GM12891 (cell line): ENCODE measurements around the gene REPIN1.

Experiments used
- DNase-seq: peaks from one replicate; pipeline ENCODE4 v3.0.0; 2011; ENCODE audit warnings: low spot score; ENCODE audit not compliant: insufficient read length
- FAIRE-seq: peaks from 2 replicates; lab custom pipeline; 2011; peaks lifted over from hg19 to GRCh38; lab: Jason Lieb, UNC
- PAX5 ChIP-seq: IDR thresholded peaks from 2 replicates; pipeline ENCODE4 v1.6.1; 2011; ENCODE audit warnings: low read length, moderate library complexity, mild to moderate bottlenecking; ENCODE audit not compliant: insufficient read depth, severe bottlenecking
- POLR2A ChIP-seq: IDR thresholded peaks from 2 replicates; pipeline ENCODE4 v1.6.1; 2011; ENCODE audit warnings: low read depth, low read length, control low read depth
- POLR2AphosphoS5 ChIP-seq: IDR thresholded peaks from 2 replicates; pipeline ENCODE4 v1.6.1; 2011; ENCODE audit warnings: low read depth, low read length, control low read depth
- POU2F2 ChIP-seq: IDR thresholded peaks from 2 replicates; pipeline ENCODE4 v1.6.1; 2011; ENCODE audit warnings: low read depth, mild to moderate bottlenecking, control low read depth, low read length, moderate library complexity
- SPI1 ChIP-seq: IDR thresholded peaks from 2 replicates; pipeline ENCODE4 v1.6.1; 2011; ENCODE audit warnings: low read depth, low read length, control low read depth
- TAF1 ChIP-seq: IDR thresholded peaks from 2 replicates; pipeline ENCODE4 v1.6.1; 2011; ENCODE audit warnings: low read depth, low read length, control low read depth

The REPIN1 gene

DNA sequence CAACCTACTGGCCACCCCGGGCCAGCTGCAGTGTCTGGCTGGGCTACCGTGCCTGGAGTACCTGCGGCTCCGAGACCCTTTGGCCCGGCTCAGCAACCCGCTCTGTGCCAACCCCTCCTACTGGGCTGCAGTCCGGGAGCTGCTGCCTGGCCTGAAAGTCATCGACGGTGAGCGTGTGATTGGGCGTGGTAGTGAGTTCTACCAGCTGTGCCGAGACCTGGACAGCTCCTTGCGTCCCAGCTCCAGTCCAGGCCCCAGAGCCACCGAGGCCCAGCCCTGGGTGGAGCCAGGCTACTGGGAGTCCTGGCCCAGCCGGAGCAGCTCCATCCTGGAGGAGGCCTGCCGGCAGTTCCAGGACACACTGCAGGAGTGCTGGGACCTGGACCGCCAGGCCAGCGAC lies 31.4 kb upstream of the REPIN1 start:
- no peak for TF ChIP-seq TAF1
- TF ChIP-seq POLR2A = no peak
- no peak for TF ChIP-seq POLR2AphosphoS5
- TF ChIP-seq SPI1 = no peak
- no peak for TF ChIP-seq PAX5
- no peak for TF ChIP-seq POU2F2
- no peak for DNase-seq
- FAIRE-seq = no peak

DNA sequence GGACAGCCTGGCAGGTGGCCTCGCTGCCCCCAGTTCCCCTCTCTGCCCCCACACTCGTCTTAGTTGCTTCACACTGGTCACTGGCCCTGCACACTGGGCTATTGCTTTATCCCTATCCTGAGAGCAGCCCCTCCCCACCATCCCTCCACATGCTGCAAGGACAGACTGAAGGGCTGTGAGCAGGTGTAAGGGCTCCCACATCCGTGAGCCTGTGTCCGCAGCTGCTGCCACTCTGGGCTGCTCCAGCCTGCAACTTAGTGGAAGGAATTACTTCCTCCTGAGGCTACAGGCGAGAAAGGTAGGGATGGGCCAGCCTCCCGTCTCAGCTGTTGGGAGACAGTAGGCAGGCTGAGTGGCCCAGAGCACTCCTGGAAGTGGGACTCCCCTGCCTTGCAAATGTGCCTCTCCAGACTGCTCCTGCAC lies 31.0 kb upstream of the REPIN1 start:
- no peak for FAIRE-seq

DNA sequence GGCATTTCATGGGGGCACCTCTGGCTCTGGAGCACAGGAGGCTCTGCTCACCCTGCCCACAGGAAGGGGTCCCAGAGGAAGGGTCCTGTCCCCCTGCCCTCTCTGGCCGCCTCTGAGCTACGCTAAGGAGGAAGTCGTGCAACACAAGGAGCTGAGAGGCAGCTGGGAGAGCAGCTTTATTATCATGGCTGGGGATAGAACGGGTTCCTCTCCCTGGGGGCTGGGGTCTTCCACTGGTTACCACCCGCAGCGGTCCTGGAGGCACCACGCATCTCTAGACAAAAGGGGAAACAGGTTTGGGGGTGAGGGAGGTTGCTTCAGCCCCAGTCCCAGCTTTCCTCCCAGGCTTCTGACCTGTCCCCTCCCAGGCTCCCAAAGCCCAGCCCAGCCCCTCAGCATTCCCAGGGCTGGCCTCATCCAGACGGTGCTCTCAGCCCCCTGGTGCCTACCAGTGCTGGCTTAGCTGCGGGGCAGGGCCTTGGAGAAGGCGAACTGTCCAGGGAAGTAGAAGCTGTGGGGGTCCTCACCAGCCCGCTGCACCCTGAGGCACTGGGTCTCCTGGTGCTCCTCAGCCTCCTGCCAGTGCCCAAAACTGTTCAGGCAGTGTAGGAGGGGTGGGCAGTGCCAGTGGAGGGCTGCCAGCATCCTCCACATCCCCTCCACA lies 30.3 kb upstream of the REPIN1 start:
- FAIRE-seq (no peak), DNase-seq (no peak)
- TF ChIP-seq POLR2A = no peak
- TF ChIP-seq TAF1 = no peak
- TF ChIP-seq POU2F2 = no peak

More for the DNA sequence above, 31.0 kb upstream of the REPIN1 start:
- no peak for DNase-seq
- TF ChIP-seq POU2F2 (no peak), POLR2A (no peak), POLR2AphosphoS5 (no peak), TAF1 (no peak), PAX5 (no peak), SPI1 (no peak)

- FAIRE-seq (no peak), DNase-seq (no peak)
- TF ChIP-seq PAX5 (no peak), POLR2A (0 out of 2 replicates have a peak, but pooled peaks have one; percentile 39), SPI1 (no peak), TAF1 (no peak), POLR2AphosphoS5 (no peak), POU2F2 (0 out of 2 replicates have a peak, but pooled peaks have one; percentile 53)
These were observed 29.2 kb upstream of the REPIN1 start for GRCh38 chr7:150339409-150339809.

GRCh38 chr7:150340024-150340749 lies 28.4 kb upstream of the REPIN1 start:
- FAIRE-seq (no peak), DNase-seq (no peak)
- TF ChIP-seq PAX5 (no peak), SPI1 (no peak), POLR2AphosphoS5 (no peak), TAF1 (no peak), POU2F2 (no peak), POLR2A (no peak)

DNA sequence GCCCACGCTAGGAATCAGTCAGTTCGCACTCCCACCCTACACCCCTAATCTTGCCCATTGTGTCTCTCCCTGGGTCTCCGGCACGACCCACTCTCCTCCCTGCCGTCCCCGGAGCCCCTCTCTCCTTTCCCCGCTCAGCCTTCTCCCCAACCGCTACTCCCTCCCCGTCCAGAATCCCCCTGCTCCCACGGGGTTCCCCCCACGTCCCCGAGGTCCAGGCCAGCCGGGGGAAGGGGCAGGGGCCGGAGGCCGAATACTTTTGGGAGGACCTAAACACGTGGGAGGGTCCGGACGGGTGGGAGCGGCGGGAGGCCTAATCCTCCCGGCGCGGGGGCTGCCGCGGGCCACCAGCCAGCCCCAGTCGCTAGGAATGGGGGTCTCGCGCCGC lies 27.8 kb upstream of the REPIN1 start:
- DNase-seq = no peak
- TF ChIP-seq POLR2AphosphoS5 (no peak), PAX5 (no peak), TAF1 (no peak), POU2F2 (no peak), SPI1 (no peak), POLR2A (no peak)
- FAIRE-seq = no peak

- TF ChIP-seq POLR2A (no peak), POU2F2 (no peak), TAF1 (no peak), POLR2AphosphoS5 (no peak), SPI1 (no peak), PAX5 (no peak)
- DNase-seq = no peak
- FAIRE-seq = no peak
These were observed 27.1 kb upstream of the REPIN1 start, which contains the start of gene RARRES2 for GRCh38 chr7:150341263-150342120. Gene RARRES2 (minus strand): TSS chr7:150341629. CDS start chr7:150340609, 1,020 bp downstream.

GRCh38 chr7:150342121-150342408 lies 26.6 kb upstream of the REPIN1 start:
- TF ChIP-seq SPI1 = no peak
- no peak for TF ChIP-seq PAX5
- no peak for TF ChIP-seq POU2F2
- TF ChIP-seq POLR2AphosphoS5 = no peak
- TF ChIP-seq TAF1 = no peak
- no peak for TF ChIP-seq POLR2A
- FAIRE-seq (no peak), DNase-seq (no peak)

- no peak for TF ChIP-seq POLR2A
- no peak for TF ChIP-seq TAF1
- TF ChIP-seq POLR2AphosphoS5 = no peak
- no peak for TF ChIP-seq PAX5
- no peak for TF ChIP-seq SPI1
- TF ChIP-seq POU2F2 = no peak
- FAIRE-seq (no peak), DNase-seq (no peak)
These were observed 25.4 kb upstream of the REPIN1 start for GRCh38 chr7:150343225-150343624.
